Measurements from ENCODE around the gene ARHGAP31. TPM values are rescaled to one million over a fixed set of nuclear protein-coding genes. Genes with fewer than 3 reads are reported as not detected.

The ARHGAP31 gene
- total and polyA plus RNA-seq, 10 of the 15 experiments (the other 5 are each of a cell fraction or from before 2014, with no cell fraction given): 0.97 to 29.8 (median 10.3) TPM

DNA sequence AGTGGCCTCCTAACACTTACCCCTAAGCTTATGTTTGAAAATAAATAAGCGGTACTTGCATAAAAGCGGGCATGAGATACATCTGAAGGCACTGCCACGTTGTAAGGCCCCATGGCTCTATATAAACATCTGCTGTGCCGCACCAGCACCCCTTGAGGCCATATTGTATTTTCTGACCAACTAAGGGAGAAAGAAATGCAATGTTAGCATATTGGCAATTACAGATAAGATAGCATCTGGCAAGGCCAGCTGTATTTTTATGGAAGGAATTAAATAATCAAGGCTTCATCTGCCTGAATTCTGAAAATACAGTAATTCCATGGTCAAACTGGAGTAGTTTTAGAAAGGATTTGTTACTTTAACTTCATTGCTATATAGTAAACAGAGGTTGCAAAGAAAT, 140.5 kb downstream of the ARHGAP31 start:
- CTCF ChIA-PET: interaction anchor here (1.0 kb wide), 1 partner anchor 142 kb away, joined by 3 read pairs; no protein-coding TSS in a partner anchor
- FAIRE-seq: no peak
- no peak overlapping the region for H3K4me3 ChIP-seq
- 99% methylated on average over 4 of the region's 4 CpGs for WGBS (ENCODE audit: insufficient coverage, insufficient replicate concordance, low lambda C conversion rate, missing lambda C conversion rate)
- H3K4me2 ChIP-seq (ENCODE audit: control insufficient read depth, insufficient read depth): no peak overlapping the region
- peaks cover 3 to 39% of the 10 kb centered on the region in 2 experiments for H3K36me3 ChIP-seq (ENCODE audit: control insufficient read depth in 2 of 2, insufficient read depth in 2 of 2, low read length in 1 of 2)
- in situ Hi-C loops (cut with MboI): no loop called here
- TF ChIP-seq SUZ12 (IDR thresholded peaks at IDR 0.05; ENCODE audit: unreplicated experiment) (no peak), POU2F2 (IDR thresholded peaks at IDR 0.05; ENCODE audit: borderline replicate concordance, low read depth, low read length) (no peak), POLR2AphosphoS2 (IDR thresholded peaks at IDR 0.05; ENCODE audit: low read depth, low read length) (no peak), ATF7 (IDR thresholded peaks at IDR 0.05; ENCODE audit: low read depth) (no peak), ZNF687 (IDR thresholded peaks at IDR 0.05) (no peak), NBN (IDR thresholded peaks at IDR 0.05) (no peak), MLLT1 (IDR thresholded peaks at IDR 0.05) (no peak)
- POLR2A ChIA-PET: interaction anchor here (0.9 kb wide), 1 partner anchor 29 kb away, joined by 5 read pairs; no protein-coding TSS in a partner anchor
- no peak for DNase-seq (ENCODE audit: low read depth, low spot score)
- no peak overlapping the region for H3K27ac ChIP-seq (ENCODE audit: control insufficient read depth, insufficient read depth)
- no peak overlapping the region for H3K9ac ChIP-seq (ENCODE audit: control insufficient read depth, insufficient read depth, low read length)
- no peaks in the 10 kb centered on the region for H3K27me3 ChIP-seq (replicated peaks in 1 of 2; ENCODE audit: control insufficient read depth in 2 of 2, insufficient read depth in 2 of 2, low read length in 1 of 2)
- ATAC-seq: no peak
- H4K20me1 ChIP-seq (ENCODE audit: control insufficient read depth, insufficient read depth): no peaks in the 10 kb centered on the region
- RAD21 ChIA-PET (ENCODE audit: unreplicated experiment): no interaction called here
- H3K4me1 ChIP-seq (ENCODE audit: control insufficient read depth, insufficient read depth, low read length): no peaks in the 10 kb centered on the region
- intact Hi-C loops (cut with micrococcal nuclease; ENCODE audit: unreplicated experiment): no loop called here
- no peaks in the 10 kb centered on the region for H3K79me2 ChIP-seq (ENCODE audit: control insufficient read depth, insufficient read depth, low read length)
- H3K9me3 ChIP-seq (replicated peaks; ENCODE audit: control insufficient read depth, insufficient read depth, low read length): peaks cover 2% of the 10 kb centered on the region; the same call in 2 of the 3 replicates
- H2AFZ ChIP-seq (ENCODE audit: control insufficient read depth, low read depth, low read length): no peak overlapping the region
- SMC1A ChIA-PET (ENCODE audit: uncharacterized antibody, unreplicated experiment): interaction anchor here (0.7 to 1.3 kb wide), 3 partner anchors 68 to 246 kb away, joined by 3 read pairs; no protein-coding TSS in a partner anchor
- no TSS peak for BruUV-seq (replicated peaks)
